WTC11 (cell line): ENCODE measurements around the gene SLC13A5. TPM values are rescaled to one million over a fixed set of nuclear protein-coding genes. Genes with fewer than 3 reads are reported as not detected.

Experiments
- ATAC-seq: fragments of 200-7000 bp; cut with Tn5 transposase; 2 replicates; pipeline ENCODE4 v1.10.0; 2021; ENCODE audit warnings: mild to moderate bottlenecking, moderate library complexity
- CTCF ChIA-PET: fragments of 300-600 bp; sonication (Branson Sonifier 250); formaldehyde crosslinking; loops from one replicate; lab custom pipeline; 2021; ENCODE audit warnings: antibody characterized with exemption; lab: Charles Lee
- POLR2A ChIA-PET: fragments of 350-600 bp; sonication (Branson Sonifier 250); formaldehyde crosslinking; loops from one replicate; lab custom pipeline; 2021; ENCODE audit warnings: antibody characterized with exemption; lab: Charles Lee
- DNase-seq: peaks from one replicate; pipeline ENCODE4 v3.0.0; 2021; ENCODE audit warnings: low spot score
- H3K27ac Mint-ChIP-seq: 2 replicates; pipeline ENCODE4 v1.8.0; 2021; ENCODE audit warnings: mixed read lengths
- H3K27me3 Mint-ChIP-seq: 2 replicates; pipeline ENCODE4 v1.8.0; 2021; ENCODE audit warnings: low read depth, mild to moderate bottlenecking, moderate library complexity, mixed read lengths
- H3K36me3 Mint-ChIP-seq: 2 replicates; pipeline ENCODE4 v1.8.0; 2021; ENCODE audit warnings: mixed read lengths
- H3K4me1 Mint-ChIP-seq: 2 replicates; pipeline ENCODE4 v1.8.0; 2022; ENCODE audit warnings: mixed read lengths
- H3K4me3 Mint-ChIP-seq: 2 replicates; pipeline ENCODE4 v1.8.0; 2021; ENCODE audit warnings: mild to moderate bottlenecking, moderate library complexity, mixed read lengths
- H3K9me3 Mint-ChIP-seq: 2 replicates; pipeline ENCODE4 v1.8.0; 2021; ENCODE audit warnings: mixed read lengths
- CREM ChIP-seq: sonication (generic); formaldehyde crosslinking; IDR thresholded peaks from 2 replicates; pipeline ENCODE4 v1.8.1; 2022; ENCODE audit warnings: mild to moderate bottlenecking, missing genetic modification reagents, moderate library complexity
- GRHL2 ChIP-seq: fragments of 250-450 bp; sonication (Bioruptor Pico); IDR thresholded peaks from 2 replicates; pipeline ENCODE4 v1.8.0; 2022; ENCODE audit warnings: mild to moderate bottlenecking, moderate library complexity; ENCODE audit not compliant: insufficient replicate concordance, severe bottlenecking
- RORB ChIP-seq: fragments of 250-450 bp; sonication (Bioruptor Pico); IDR thresholded peaks from 2 replicates; pipeline ENCODE4 v1.9.0; 2021; ENCODE audit warnings: mild to moderate bottlenecking
- SMAD3 ChIP-seq: sonication (generic); formaldehyde crosslinking; IDR thresholded peaks from 2 replicates; pipeline ENCODE4 v1.8.0; 2022; ENCODE audit warnings: missing genetic modification reagents, mild to moderate bottlenecking, borderline replicate concordance
- SMAD4 ChIP-seq: sonication (generic); formaldehyde crosslinking; IDR thresholded peaks from 2 replicates; pipeline ENCODE4 v1.8.0; 2022; ENCODE audit warnings: mild to moderate bottlenecking, missing genetic modification reagents
- ZNF317 ChIP-seq: sonication (generic); formaldehyde crosslinking; IDR thresholded peaks from 2 replicates; pipeline ENCODE4 v1.8.1; 2023; ENCODE audit warnings: low read depth, mild to moderate bottlenecking, moderate library complexity, missing genetic modification reagents, borderline replicate concordance
- ZNF396 ChIP-seq: fragments of 250-450 bp; sonication (Bioruptor Pico); IDR thresholded peaks from 2 replicates; pipeline ENCODE4 v1.8.0; 2021; ENCODE audit warnings: mild to moderate bottlenecking, moderate library complexity, borderline replicate concordance
- ZNF423 ChIP-seq: fragments of 250-450 bp; sonication (Bioruptor Pico); IDR thresholded peaks from 2 replicates; pipeline ENCODE4 v2.1.2; 2022; ENCODE audit warnings: mild to moderate bottlenecking, moderate library complexity
- total RNA-seq: library from RNA; stranded (reverse); gene quantifications from 3 replicates; pipeline ENCODE4 v1.2.3, GENCODE V29; 2021
- TF ChIP-seq, protein P1 (sequence below): sonication (generic); formaldehyde crosslinking; IDR thresholded peaks from 2 replicates; pipeline ENCODE4 v1.8.1; 2023; ENCODE audit warnings: mild to moderate bottlenecking, moderate library complexity, missing genetic modification reagents
- TF ChIP-seq, protein P2 (sequence below): sonication (generic); formaldehyde crosslinking; IDR thresholded peaks from 2 replicates; pipeline ENCODE4 v1.8.1; 2022; ENCODE audit warnings: mild to moderate bottlenecking, missing genetic modification reagents, moderate library complexity, borderline replicate concordance
- TF ChIP-seq, protein P3 (sequence below): sonication (generic); formaldehyde crosslinking; IDR thresholded peaks from 2 replicates; pipeline ENCODE4 v1.8.1; 2022; ENCODE audit warnings: low read depth, missing genetic modification reagents, borderline replicate concordance
- TF ChIP-seq, protein P4 (sequence below): sonication (generic); formaldehyde crosslinking; IDR thresholded peaks from 2 replicates; pipeline ENCODE4 v1.8.0; 2023; ENCODE audit warnings: missing genetic modification reagents
- TF ChIP-seq, protein P5 (sequence below): sonication (generic); formaldehyde crosslinking; IDR thresholded peaks from 2 replicates; pipeline ENCODE4 v1.8.0; 2023; ENCODE audit warnings: missing genetic modification reagents, mild to moderate bottlenecking, borderline replicate concordance
- TF ChIP-seq, protein P6 (sequence below): sonication (generic); formaldehyde crosslinking; IDR thresholded peaks from 2 replicates; pipeline ENCODE4 v1.8.0; 2022; ENCODE audit warnings: mild to moderate bottlenecking, missing genetic modification reagents
- TF ChIP-seq, protein P7 (sequence below): sonication (generic); formaldehyde crosslinking; IDR thresholded peaks from 2 replicates; pipeline ENCODE4 v1.8.0; 2022; ENCODE audit warnings: mild to moderate bottlenecking, missing genetic modification reagents
- TF ChIP-seq, protein P8 (sequence below): fragments of 250-450 bp; sonication (Bioruptor Pico); IDR thresholded peaks from 2 replicates; pipeline ENCODE4 v1.9.0; 2021; ENCODE audit warnings: mild to moderate bottlenecking

SLC13A5 gene
- total RNA-seq, 1 experiment from 2014 or later, result 1.8 TPM

DNA sequence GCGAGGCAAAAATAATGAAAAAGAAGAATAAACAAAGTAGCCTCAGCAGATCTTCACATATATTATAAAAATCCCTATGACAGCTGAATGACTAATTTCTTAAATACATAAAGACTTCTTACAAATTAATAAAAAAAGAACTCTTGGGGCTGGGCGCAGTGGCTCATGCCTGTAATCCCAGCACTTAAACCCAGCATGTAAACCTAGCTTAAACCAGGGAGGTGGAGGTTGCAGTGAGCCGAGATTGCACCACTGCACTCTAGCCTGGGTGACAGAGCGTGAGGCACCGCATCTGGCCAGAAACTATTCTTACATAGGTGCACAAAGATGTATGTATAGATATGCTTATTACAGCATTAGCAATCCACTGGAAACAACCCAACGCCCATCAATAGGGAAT, 33.9 kb downstream of the SLC13A5 start (continued):
- no peak for TF ChIP-seq GRHL2 (CRISPR knock-in tag)
- TF ChIP-seq, protein P1, sequence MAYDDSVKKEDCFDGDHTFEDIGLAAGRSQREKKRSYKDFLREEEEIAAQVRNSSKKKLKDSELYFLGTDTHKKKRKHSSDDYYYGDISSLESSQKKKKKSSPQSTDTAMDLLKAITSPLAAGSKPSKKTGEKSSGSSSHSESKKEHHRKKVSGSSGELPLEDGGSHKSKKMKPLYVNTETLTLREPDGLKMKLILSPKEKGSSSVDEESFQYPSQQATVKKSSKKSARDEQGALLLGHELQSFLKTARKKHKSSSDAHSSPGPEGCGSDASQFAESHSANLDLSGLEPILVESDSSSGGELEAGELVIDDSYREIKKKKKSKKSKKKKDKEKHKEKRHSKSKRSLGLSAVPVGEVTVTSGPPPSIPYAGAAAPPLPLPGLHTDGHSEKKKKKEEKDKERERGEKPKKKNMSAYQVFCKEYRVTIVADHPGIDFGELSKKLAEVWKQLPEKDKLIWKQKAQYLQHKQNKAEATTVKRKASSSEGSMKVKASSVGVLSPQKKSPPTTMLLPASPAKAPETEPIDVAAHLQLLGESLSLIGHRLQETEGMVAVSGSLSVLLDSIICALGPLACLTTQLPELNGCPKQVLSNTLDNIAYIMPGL (CRISPR knock-in tag), result no peak
- no peak for TF ChIP-seq SMAD4
- TF ChIP-seq, all 79 proteins: peak for 0

DNA sequence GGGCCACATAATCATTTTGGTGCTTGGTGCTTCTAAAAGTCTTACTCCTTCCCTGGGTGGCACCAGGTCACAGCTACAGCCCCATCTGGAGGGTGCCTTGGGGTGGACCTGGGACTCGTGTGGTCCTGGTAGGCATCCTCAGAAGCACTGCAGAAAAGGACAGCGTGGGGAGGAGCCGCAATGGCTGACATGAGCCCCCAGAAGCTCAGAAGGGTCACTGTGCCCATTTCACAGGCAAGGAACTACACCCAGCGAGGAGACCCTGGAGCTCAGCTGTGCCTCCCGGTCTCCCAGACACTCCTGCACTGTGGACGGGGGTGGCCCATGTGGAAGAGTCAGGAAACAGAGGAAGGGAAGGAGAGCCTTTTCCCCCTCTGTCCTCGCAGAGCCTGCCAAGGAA, 35.2 kb downstream of the SLC13A5 start:
- no peaks in the 10 kb centered on the region for H3K36me3 Mint-ChIP-seq
- H3K4me1 Mint-ChIP-seq, result no peaks in the 10 kb centered on the region
- H3K27me3 Mint-ChIP-seq, result no peaks in the 10 kb centered on the region
- ChIA-PET POLR2A (no interaction called here), CTCF (interaction anchor here (1.0 to 3.1 kb wide), 6 partner anchors 12 to 216 kb away, joined by 3 to 10 read pairs (median 7); partner anchors contain the start of gene SLC13A5)
- no peak for TF ChIP-seq CREM (CRISPR knock-in tag)
- TF ChIP-seq RORB (CRISPR knock-in tag), result no peak
- no peak for TF ChIP-seq SMAD4
- TF ChIP-seq, protein P2, sequence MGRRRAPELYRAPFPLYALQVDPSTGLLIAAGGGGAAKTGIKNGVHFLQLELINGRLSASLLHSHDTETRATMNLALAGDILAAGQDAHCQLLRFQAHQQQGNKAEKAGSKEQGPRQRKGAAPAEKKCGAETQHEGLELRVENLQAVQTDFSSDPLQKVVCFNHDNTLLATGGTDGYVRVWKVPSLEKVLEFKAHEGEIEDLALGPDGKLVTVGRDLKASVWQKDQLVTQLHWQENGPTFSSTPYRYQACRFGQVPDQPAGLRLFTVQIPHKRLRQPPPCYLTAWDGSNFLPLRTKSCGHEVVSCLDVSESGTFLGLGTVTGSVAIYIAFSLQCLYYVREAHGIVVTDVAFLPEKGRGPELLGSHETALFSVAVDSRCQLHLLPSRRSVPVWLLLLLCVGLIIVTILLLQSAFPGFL (CRISPR knock-in tag), result no peak
- no peak for TF ChIP-seq ZNF396 (CRISPR knock-in tag)
- no peak for TF ChIP-seq SMAD3
- ATAC-seq (no peak), DNase-seq (no peak)
- H3K27ac Mint-ChIP-seq, result no peak overlapping the region
- no peaks in the 10 kb centered on the region for H3K9me3 Mint-ChIP-seq
- no peak overlapping the region for H3K4me3 Mint-ChIP-seq

DNA sequence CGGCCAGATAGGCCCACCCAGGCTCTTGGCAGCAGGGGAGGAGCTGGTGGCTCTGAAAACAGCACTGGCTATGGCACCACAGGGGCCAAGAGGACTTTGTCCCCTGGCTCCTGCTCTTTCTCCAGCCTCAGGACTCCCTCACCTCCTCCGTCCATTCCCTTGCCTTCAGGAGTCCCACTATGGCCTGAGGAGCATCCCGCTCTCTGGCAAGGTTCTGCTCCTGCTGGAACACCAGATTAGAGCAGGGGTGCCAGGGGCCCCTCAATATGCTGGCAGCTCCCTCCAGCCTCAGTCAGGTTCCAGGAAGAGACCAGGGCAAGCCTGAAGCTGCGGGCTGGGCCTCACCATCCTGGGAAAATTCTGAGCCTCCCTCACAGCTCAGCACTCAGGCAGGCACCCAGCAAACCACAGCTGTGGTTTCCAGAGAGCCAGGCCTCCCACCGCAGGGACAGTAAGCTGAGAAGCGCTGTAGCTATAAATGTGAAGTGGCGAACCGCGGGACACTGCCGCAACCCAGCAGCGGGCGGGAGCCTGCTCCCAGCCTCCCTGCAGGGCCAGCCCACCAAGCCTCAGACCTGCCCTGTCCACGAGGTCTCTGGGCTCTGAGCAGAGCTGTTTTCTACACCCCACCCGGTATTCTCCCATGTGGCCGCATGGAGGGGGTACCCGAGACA, 35.9 kb downstream of the SLC13A5 start:
- POLR2A ChIA-PET, result interaction anchor here (1.1 kb wide), 1 partner anchor 37 kb away, joined by 3 read pairs; no protein-coding TSS in a partner anchor
- Mint-ChIP-seq H3K27ac (no peak overlapping the region), H3K36me3 (no peaks in the 10 kb centered on the region), H3K4me1 (no peaks in the 10 kb centered on the region), H3K4me3 (no peak overlapping the region), H3K27me3 (no peaks in the 10 kb centered on the region), H3K9me3 (no peaks in the 10 kb centered on the region)
- DNase-seq (no peak), ATAC-seq (no peak)
- CTCF ChIA-PET, result interaction anchor here (1.0 to 3.1 kb wide), 8 partner anchors 11 to 327 kb away, joined by 3 to 10 read pairs (median 6); partner anchors contain the start of gene SLC13A5
- TF ChIP-seq, protein P3, sequence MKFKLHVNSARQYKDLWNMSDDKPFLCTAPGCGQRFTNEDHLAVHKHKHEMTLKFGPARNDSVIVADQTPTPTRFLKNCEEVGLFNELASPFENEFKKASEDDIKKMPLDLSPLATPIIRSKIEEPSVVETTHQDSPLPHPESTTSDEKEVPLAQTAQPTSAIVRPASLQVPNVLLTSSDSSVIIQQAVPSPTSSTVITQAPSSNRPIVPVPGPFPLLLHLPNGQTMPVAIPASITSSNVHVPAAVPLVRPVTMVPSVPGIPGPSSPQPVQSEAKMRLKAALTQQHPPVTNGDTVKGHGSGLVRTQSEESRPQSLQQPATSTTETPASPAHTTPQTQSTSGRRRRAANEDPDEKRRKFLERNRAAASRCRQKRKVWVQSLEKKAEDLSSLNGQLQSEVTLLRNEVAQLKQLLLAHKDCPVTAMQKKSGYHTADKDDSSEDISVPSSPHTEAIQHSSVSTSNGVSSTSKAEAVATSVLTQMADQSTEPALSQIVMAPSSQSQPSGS (CRISPR knock-in tag), result no peak
- TF ChIP-seq, protein P4, sequence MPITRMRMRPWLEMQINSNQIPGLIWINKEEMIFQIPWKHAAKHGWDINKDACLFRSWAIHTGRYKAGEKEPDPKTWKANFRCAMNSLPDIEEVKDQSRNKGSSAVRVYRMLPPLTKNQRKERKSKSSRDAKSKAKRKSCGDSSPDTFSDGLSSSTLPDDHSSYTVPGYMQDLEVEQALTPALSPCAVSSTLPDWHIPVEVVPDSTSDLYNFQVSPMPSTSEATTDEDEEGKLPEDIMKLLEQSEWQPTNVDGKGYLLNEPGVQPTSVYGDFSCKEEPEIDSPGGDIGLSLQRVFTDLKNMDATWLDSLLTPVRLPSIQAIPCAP (CRISPR knock-in tag), result no peak
- TF ChIP-seq, protein P5, sequence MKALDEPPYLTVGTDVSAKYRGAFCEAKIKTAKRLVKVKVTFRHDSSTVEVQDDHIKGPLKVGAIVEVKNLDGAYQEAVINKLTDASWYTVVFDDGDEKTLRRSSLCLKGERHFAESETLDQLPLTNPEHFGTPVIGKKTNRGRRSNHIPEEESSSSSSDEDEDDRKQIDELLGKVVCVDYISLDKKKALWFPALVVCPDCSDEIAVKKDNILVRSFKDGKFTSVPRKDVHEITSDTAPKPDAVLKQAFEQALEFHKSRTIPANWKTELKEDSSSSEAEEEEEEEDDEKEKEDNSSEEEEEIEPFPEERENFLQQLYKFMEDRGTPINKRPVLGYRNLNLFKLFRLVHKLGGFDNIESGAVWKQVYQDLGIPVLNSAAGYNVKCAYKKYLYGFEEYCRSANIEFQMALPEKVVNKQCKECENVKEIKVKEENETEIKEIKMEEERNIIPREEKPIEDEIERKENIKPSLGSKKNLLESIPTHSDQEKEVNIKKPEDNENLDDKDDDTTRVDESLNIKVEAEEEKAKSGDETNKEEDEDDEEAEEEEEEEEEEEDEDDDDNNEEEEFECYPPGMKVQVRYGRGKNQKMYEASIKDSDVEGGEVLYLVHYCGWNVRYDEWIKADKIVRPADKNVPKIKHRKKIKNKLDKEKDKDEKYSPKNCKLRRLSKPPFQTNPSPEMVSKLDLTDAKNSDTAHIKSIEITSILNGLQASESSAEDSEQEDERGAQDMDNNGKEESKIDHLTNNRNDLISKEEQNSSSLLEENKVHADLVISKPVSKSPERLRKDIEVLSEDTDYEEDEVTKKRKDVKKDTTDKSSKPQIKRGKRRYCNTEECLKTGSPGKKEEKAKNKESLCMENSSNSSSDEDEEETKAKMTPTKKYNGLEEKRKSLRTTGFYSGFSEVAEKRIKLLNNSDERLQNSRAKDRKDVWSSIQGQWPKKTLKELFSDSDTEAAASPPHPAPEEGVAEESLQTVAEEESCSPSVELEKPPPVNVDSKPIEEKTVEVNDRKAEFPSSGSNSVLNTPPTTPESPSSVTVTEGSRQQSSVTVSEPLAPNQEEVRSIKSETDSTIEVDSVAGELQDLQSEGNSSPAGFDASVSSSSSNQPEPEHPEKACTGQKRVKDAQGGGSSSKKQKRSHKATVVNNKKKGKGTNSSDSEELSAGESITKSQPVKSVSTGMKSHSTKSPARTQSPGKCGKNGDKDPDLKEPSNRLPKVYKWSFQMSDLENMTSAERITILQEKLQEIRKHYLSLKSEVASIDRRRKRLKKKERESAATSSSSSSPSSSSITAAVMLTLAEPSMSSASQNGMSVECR (CRISPR knock-in tag), result no peak
- TF ChIP-seq ZNF423 (CRISPR knock-in tag) (no peak), RORB (CRISPR knock-in tag) (no peak), CREM (CRISPR knock-in tag) (no peak), ZNF317 (CRISPR knock-in tag) (no peak)
- TF ChIP-seq, protein P6, sequence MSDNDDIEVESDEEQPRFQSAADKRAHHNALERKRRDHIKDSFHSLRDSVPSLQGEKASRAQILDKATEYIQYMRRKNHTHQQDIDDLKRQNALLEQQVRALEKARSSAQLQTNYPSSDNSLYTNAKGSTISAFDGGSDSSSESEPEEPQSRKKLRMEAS (CRISPR knock-in tag), result no peak
- TF ChIP-seq, protein P7, sequence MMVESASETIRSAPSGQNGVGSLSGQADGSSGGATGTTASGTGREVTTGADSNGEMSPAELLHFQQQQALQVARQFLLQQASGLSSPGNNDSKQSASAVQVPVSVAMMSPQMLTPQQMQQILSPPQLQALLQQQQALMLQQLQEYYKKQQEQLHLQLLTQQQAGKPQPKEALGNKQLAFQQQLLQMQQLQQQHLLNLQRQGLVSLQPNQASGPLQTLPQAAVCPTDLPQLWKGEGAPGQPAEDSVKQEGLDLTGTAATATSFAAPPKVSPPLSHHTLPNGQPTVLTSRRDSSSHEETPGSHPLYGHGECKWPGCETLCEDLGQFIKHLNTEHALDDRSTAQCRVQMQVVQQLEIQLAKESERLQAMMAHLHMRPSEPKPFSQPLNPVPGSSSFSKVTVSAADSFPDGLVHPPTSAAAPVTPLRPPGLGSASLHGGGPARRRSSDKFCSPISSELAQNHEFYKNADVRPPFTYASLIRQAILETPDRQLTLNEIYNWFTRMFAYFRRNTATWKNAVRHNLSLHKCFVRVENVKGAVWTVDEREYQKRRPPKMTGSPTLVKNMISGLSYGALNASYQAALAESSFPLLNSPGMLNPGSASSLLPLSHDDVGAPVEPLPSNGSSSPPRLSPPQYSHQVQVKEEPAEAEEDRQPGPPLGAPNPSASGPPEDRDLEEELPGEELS, result no peak
- TF ChIP-seq, protein P8, sequence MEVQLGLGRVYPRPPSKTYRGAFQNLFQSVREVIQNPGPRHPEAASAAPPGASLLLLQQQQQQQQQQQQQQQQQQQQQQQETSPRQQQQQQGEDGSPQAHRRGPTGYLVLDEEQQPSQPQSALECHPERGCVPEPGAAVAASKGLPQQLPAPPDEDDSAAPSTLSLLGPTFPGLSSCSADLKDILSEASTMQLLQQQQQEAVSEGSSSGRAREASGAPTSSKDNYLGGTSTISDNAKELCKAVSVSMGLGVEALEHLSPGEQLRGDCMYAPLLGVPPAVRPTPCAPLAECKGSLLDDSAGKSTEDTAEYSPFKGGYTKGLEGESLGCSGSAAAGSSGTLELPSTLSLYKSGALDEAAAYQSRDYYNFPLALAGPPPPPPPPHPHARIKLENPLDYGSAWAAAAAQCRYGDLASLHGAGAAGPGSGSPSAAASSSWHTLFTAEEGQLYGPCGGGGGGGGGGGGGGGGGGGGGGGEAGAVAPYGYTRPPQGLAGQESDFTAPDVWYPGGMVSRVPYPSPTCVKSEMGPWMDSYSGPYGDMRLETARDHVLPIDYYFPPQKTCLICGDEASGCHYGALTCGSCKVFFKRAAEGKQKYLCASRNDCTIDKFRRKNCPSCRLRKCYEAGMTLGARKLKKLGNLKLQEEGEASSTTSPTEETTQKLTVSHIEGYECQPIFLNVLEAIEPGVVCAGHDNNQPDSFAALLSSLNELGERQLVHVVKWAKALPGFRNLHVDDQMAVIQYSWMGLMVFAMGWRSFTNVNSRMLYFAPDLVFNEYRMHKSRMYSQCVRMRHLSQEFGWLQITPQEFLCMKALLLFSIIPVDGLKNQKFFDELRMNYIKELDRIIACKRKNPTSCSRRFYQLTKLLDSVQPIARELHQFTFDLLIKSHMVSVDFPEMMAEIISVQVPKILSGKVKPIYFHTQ, result no peak
